NCI-H1048 (cell line): ENCODE results near the gene UBE2J2.
"Not testable (repeated sequence)": the region's sequence is repeated elsewhere in the genome, so short reads cannot be mapped to it uniquely, and the experiment has no call there.

ENCODE experiments used
- DNase-seq: peaks from one replicate; lab custom pipeline; 2025; lab: John Stamatoyannopoulos, UW

The UBE2J2 gene

GRCh38 chr1:1273512-1274298 lies at the start of gene UBE2J2:
Gene UBE2J2 (minus strand): TSS chr1:1273854. CDS start chr1:1267992, 5,862 bp downstream.
- DNase-seq: peak; percentile 78

GRCh38 chr1:1322952-1323351 lies 49.3 kb upstream of the UBE2J2 start:
- DNase-seq: no peak

GRCh38 chr1:1322418-1322817 lies 48.8 kb upstream of the UBE2J2 start:
- DNase-seq: no peak

DNA sequence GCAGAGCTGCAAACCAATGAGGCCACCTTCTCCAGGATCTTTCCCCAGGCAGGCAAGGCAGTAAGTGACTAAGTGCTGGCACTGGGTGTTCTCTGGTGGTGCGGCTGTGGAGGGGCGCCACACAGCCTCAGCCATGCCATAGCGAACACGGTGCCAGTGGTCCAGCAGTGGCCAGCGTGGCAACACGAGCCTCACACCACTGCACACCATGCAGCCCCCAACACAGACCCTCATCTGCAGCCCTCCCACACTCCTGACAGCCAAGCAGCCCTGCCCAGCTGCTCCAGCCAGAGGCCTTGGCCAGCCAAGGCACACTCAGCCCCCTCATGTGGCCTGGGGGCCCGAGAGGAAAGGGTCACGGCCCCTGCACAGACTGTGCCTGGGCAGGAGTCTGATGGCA lies 47.8 kb upstream of the UBE2J2 start:
- no peak for DNase-seq

DNA sequence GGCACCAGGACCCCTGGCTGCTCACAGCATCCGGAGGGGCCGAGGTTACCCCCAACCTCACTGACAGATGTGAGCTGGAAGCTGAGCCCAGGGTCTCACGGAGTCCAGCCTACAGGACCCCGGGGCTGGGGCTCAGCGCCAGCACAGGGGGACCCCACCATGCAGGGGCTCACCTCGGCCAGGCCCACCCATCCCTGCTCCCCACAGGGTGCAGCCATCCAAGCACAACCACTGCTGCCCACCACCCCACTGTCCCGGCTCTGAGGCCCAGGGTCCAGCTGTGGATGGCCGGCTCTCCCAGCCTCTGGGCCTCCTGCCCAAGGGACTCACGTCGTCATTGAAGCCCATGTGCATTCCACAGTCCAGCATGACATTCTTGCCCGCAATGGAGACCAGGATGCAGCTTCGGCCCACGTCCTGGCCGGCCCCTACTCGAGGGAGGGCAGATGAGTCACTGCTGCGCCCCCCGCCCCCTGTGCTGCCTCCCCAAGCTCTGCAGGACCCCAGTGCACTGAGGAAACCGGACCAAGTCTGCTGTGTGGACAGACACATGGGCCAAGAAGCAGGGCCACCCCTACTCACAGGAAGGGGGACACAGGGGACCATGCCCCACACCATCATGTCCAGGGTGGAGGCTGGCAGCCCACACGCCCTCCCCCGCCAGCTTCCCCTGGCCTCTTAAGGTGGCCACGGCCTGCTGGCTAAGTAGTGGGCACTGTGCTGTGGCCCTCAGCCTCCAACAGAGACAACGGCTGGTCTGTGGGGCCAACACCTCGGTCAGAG lies 47.2 kb upstream of the UBE2J2 start:
- no peak for DNase-seq

DNA sequence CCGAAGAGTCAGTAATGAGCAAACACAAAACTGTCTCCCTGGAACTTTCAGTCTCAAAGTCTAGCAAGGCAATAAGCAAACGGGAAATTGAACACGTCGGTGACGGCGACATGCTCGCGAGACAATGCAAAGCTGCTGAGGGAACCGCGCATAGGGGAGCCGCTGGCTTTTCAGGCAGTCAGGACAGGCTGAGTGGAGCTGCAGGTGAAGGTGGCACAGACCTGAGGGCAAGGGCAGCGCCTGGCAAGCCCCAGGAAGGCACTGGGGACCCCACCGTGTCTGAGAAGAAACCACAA lies 45.9 kb upstream of the UBE2J2 start:
- DNase-seq: no peak

GRCh38 chr1:1318777-1319645 lies 45.4 kb upstream of the UBE2J2 start:
- no peak for DNase-seq

GRCh38 chr1:1318131-1318652 lies 44.5 kb upstream of the UBE2J2 start:
- no peak for DNase-seq

- DNase-seq: no peak
Observed at GRCh38 chr1:1317420-1317819, 43.8 kb upstream of the UBE2J2 start.

GRCh38 chr1:1316199-1316598 lies 42.5 kb upstream of the UBE2J2 start:
- not testable (repeated sequence) for DNase-seq

DNA sequence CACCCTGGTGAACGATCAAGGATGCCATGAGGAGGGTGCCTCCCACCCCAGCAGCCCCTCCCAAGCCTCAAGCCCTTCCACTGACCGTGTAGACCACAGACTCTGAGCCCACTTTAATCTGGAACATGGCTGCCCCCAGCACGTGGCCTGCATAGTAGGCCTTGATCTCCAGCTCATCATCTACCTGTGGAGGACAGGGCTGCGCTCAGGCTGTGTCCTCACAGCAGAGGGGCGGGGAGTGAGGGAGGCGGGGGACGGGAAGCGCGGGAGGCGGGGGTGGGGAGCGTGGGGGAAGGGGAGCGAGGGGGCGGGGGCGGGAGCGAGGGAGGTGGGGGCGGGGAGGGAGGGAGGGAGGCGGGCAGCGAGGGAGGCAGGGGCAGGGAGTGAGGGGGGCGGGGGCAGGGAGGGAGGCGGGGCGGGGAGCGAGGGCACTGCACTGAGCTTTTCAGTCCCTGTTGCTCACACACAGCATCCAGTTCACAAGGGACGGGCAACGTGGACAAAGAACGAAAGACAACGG lies 41.8 kb upstream of the UBE2J2 start:
- DNase-seq: no peak

- DNase-seq: no peak
Observed at GRCh38 chr1:1314678-1315335, 41.2 kb upstream of the UBE2J2 start.

GRCh38 chr1:1314237-1314586 lies 40.6 kb upstream of the UBE2J2 start:
- no peak for DNase-seq

DNA sequence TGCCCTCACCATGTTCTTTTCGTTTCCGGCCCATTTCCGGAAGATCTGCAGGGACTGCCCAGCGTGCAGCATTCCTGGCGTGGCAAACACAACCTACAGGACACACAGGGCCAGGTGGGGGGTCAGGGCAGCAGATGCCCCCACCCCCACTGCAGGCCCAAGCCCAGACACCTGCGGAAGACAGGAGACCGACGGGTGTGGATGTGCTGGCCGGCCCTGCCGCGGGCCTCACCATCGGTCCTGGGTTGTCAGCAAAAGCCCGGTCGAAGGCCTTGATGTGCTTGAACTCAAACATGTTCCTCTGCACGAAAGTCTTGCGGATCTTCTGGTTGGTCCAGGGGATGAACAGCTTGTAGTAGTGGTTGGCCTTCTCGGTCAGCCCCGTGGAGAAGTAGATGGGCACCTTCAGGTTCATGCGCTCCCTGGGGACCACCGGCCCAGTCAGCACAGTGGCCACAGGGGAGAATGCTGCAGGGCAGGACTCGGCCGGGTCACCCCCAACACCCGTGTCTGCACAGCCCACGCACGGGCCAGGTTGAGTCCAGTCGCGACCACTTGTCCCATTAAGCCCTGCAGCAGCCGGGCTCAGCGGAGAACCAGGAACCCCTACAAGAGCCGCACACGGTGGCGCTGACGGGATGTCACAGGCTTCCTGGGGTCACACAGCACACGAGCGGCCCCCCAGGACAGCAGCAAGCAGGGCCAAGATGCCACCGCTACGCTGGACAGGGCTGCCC lies 40.0 kb upstream of the UBE2J2 start:
- no peak for DNase-seq

- DNase-seq: no peak
Observed at GRCh38 chr1:1312450-1313314, 39.0 kb upstream of the UBE2J2 start.

- DNase-seq: no peak
Observed at GRCh38 chr1:1311107-1312104, 37.8 kb upstream of the UBE2J2 start.

DNA sequence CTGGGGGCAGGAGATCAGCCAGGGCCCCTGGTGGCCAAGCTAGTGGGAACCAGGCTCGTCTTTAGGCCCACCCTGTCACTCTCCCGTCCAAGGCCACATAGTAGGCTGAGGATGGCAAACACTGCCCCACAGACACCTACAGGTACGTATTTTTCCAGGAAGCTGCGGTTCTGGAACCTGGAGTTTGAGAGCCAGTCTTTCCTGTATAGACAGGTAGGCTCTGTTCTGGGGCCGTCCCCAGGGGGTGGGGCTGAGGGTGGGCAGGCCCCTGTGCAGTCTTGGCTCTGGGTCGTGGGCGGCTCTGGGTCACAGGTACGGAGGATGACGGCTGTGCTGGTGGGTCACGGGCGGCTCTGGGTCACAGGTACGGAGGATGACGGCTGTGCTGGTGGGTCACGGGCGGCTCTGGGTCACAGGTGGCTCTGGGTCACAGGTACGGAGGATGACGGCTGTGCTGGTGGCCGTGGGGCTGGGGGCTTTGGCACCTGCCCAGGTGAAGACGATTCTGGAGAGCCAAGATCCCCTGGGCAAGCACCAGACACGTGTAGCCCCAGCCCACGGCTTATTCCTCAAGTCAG lies 36.9 kb upstream of the UBE2J2 start:
- DNase-seq: no peak

- DNase-seq: no peak
Observed at GRCh38 chr1:1310109-1310385, 36.4 kb upstream of the UBE2J2 start.
